ENCODE results near the gene LRRC56. TPM values are rescaled to one million over a fixed set of nuclear protein-coding genes. Genes with fewer than 3 reads are reported as not detected.

LRRC56 gene
- total and polyA plus RNA-seq, 2 of the 13 experiments (the other 11 are each of a cell fraction or from before 2014, with no cell fraction given): 0.11 to 0.29 TPM

DNA sequence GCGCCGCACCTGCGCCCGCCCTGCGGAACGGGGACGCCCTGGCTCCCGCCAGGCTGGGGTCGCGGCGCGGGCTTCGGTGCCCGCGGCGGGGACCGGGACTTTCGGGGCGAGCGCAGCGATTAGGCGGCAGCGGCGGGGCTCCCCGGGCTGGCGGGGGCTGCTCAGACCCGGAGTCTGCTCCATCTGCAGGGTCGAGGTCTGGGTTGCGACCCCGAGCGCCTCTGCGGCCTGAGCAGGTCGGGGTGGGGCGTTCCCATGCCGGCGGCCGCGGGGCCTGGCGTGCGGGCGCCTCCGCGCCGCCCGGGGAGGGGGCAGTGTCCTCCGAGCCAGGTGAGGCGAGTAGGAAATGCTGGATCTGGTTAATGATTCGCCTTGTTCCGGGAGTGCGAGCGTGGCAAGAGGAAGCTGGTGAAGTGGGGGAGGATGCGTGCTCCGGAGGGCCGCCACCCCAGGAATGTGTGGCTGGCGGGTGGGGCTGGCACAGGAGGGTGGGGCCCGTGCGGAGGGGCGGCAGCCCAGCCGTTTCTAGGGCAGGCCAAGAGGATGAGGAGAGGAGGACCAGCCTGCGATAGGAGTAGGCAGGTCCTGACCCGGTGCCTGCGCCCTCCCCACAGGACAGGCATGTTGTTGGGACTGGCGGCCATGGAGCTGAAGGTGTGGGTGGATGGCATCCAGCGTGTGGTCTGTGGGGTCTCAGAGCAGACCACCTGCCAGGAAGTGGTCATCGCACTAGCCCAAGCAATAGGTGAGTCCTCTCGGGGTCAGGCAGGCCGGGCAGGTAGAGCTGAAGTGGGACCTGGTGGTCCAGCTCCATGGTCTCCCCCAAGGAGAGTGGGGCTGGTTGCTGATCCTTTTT is 24.0 kb downstream of the LRRC56 start (continued):
- 0 out of 2 replicates have a peak, but pooled peaks have one; percentile 35 for TF ChIP-seq ZNF318 (CRISPR knock-in tag; IDR thresholded peaks at IDR 0.05)
- no peak for TF ChIP-seq MED13 (CRISPR knock-in tag; IDR thresholded peaks at IDR 0.05)
- TF ChIP-seq ZNF136 (CRISPR knock-in tag; IDR thresholded peaks at IDR 0.05; ENCODE audit: low read depth): no peak
- TF ChIP-seq NCOA2 (CRISPR knock-in tag; IDR thresholded peaks at IDR 0.05): 0 out of 2 replicates have a peak, but pooled peaks have one; percentile 21
- no peak for TF ChIP-seq RFXANK (CRISPR knock-in tag; IDR thresholded peaks at IDR 0.05)
- TF ChIP-seq ZNF446 (CRISPR knock-in tag; IDR thresholded peaks at IDR 0.05): no peak
- no peak for TF ChIP-seq ZNF33B (CRISPR knock-in tag; IDR thresholded peaks at IDR 0.05)
- no peak for TF ChIP-seq SRSF1 (optimal IDR thresholded peaks at IDR 0.05; ENCODE audit: low read depth, low read length)
- no peak for TF ChIP-seq CBX5 (CRISPR knock-in tag; IDR thresholded peaks at IDR 0.05; ENCODE audit: borderline replicate concordance)
- TF ChIP-seq, protein P1, sequence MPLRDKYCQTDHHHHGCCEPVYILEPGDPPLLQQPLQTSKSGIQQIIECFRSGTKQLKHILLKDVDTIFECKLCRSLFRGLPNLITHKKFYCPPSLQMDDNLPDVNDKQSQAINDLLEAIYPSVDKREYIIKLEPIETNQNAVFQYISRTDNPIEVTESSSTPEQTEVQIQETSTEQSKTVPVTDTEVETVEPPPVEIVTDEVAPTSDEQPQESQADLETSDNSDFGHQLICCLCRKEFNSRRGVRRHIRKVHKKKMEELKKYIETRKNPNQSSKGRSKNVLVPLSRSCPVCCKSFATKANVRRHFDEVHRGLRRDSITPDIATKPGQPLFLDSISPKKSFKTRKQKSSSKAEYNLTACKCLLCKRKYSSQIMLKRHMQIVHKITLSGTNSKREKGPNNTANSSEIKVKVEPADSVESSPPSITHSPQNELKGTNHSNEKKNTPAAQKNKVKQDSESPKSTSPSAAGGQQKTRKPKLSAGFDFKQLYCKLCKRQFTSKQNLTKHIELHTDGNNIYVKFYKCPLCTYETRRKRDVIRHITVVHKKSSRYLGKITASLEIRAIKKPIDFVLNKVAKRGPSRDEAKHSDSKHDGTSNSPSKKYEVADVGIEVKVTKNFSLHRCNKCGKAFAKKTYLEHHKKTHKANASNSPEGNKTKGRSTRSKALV (CRISPR knock-in tag; IDR thresholded peaks at IDR 0.05): 0 out of 2 replicates have a peak, but pooled peaks have one; percentile 7
- 0 out of 2 replicates have a peak, but pooled peaks have one; percentile 60 for TF ChIP-seq ZNF441 (CRISPR knock-in tag; IDR thresholded peaks at IDR 0.05; ENCODE audit: borderline replicate concordance)
- TF ChIP-seq, protein P2, sequence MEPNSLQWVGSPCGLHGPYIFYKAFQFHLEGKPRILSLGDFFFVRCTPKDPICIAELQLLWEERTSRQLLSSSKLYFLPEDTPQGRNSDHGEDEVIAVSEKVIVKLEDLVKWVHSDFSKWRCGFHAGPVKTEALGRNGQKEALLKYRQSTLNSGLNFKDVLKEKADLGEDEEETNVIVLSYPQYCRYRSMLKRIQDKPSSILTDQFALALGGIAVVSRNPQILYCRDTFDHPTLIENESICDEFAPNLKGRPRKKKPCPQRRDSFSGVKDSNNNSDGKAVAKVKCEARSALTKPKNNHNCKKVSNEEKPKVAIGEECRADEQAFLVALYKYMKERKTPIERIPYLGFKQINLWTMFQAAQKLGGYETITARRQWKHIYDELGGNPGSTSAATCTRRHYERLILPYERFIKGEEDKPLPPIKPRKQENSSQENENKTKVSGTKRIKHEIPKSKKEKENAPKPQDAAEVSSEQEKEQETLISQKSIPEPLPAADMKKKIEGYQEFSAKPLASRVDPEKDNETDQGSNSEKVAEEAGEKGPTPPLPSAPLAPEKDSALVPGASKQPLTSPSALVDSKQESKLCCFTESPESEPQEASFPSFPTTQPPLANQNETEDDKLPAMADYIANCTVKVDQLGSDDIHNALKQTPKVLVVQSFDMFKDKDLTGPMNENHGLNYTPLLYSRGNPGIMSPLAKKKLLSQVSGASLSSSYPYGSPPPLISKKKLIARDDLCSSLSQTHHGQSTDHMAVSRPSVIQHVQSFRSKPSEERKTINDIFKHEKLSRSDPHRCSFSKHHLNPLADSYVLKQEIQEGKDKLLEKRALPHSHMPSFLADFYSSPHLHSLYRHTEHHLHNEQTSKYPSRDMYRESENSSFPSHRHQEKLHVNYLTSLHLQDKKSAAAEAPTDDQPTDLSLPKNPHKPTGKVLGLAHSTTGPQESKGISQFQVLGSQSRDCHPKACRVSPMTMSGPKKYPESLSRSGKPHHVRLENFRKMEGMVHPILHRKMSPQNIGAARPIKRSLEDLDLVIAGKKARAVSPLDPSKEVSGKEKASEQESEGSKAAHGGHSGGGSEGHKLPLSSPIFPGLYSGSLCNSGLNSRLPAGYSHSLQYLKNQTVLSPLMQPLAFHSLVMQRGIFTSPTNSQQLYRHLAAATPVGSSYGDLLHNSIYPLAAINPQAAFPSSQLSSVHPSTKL (CRISPR knock-in tag; IDR thresholded peaks at IDR 0.05): peak; percentile 27; the same call in 1 of the 2 replicates
